Endothelial cell of umbilical vein (primary cell): ENCODE data around the gene GPD2. TPM values are rescaled to one million over a fixed set of nuclear protein-coding genes. Genes with fewer than 3 reads are reported as not detected.

Source experiments
- BruUV-seq: library from RNA; stranded (reverse); fragments of 400-500 nt; replicated peaks from 2 replicates; lab custom pipeline; 2021; lab: Mats Ljungman, UMichigan
- CTCF ChIA-PET: fragments of 300-600, 350-600 bp; sonication (Branson Sonifier 250); formaldehyde crosslinking; loops from one replicate; lab custom pipeline; 2021; ENCODE audit warnings: antibody characterized with exemption, inconsistent platforms; lab: Charles Lee
- POLR2A ChIA-PET: fragments of 300-600, 350-600 bp; sonication (Branson Sonifier 250); formaldehyde crosslinking; loops from one replicate; lab custom pipeline; 2021; ENCODE audit warnings: antibody characterized with exemption, inconsistent platforms; lab: Charles Lee
- DNase-seq: peaks from one replicate; pipeline ENCODE4 v3.0.0-alpha.2; 2011; ENCODE audit warnings: low read depth, low spot score
- FAIRE-seq: peaks from 2 replicates; lab custom pipeline; 2011; peaks lifted over from hg19 to GRCh38; lab: Jason Lieb, UNC
- H2AFZ ChIP-seq: 2 replicates; pipeline ENCODE4 v1.6.0; 2012; ENCODE audit warnings: low read depth, low read length, control low read depth, inconsistent platforms
- H3K27ac ChIP-seq: 2 replicates; pipeline ENCODE4 v1.5.1; 2011; ENCODE audit warnings: low read depth, mild to moderate bottlenecking, control low read depth, low read length, moderate library complexity; ENCODE audit not compliant: insufficient read depth
- H3K27me3 ChIP-seq, 2 experiments: 2 replicates each; pipeline versions ENCODE4 v1.6.0 to v1.6.1; 2011; ENCODE audit warnings: low read length in 2 of 2, mixed read lengths in 1 of 2; ENCODE audit not compliant: control insufficient read depth in 2 of 2, insufficient read depth in 2 of 2
- H3K36me3 ChIP-seq, 2 experiments: 2 replicates in 1 of 2; 3 replicates in 1 of 2; pipeline ENCODE4 v1.5.1; 2011; ENCODE audit warnings: low read length in 2 of 2, mild to moderate bottlenecking in 1 of 2, moderate library complexity in 1 of 2; ENCODE audit not compliant: control insufficient read depth in 2 of 2, insufficient read depth in 2 of 2; ENCODE audit errors: extremely low read depth in 1 of 2
- H3K4me1 ChIP-seq: 3 replicates; pipeline ENCODE4 v1.5.1; 2011; ENCODE audit warnings: mild to moderate bottlenecking, low read length; ENCODE audit not compliant: control insufficient read depth, insufficient read depth; ENCODE audit errors: extremely low read depth
- H3K4me2 ChIP-seq: 2 replicates; pipeline ENCODE4 v1.6.1; 2011; ENCODE audit warnings: low read length, control low read depth, mixed read lengths; ENCODE audit not compliant: insufficient read depth
- H3K4me3 ChIP-seq, 3 experiments: fragments of 200-600 bp in 1 of 3; sonication (generic), shearing (Covaris generic) in 1 of 3; replicated peaks in 1 of 3; 2 replicates each; pipeline ENCODE4 v1.5.1; 2011 to 2016; ENCODE audit warnings: control low read depth in 3 of 3, low read length in 3 of 3, mild to moderate bottlenecking in 2 of 3, inconsistent platforms in 1 of 3, low read depth in 1 of 3, moderate library complexity in 1 of 3; ENCODE audit not compliant: insufficient read depth in 1 of 3
- H3K79me2 ChIP-seq: 2 replicates; pipeline ENCODE4 v1.6.0; 2012; ENCODE audit warnings: low read length, inconsistent platforms; ENCODE audit not compliant: control insufficient read depth, insufficient read depth
- H3K9ac ChIP-seq: replicated peaks from 2 replicates; pipeline ENCODE3; 2011; ENCODE audit warnings: low read length, control low read depth; ENCODE audit not compliant: insufficient read depth; ENCODE audit errors: extremely low read depth
- H3K9me1 ChIP-seq: replicated peaks from 3 replicates; pipeline ENCODE4 v1.6.0; 2011; ENCODE audit warnings: mild to moderate bottlenecking, low read length; ENCODE audit not compliant: control insufficient read depth, insufficient read depth; ENCODE audit errors: extremely low read depth
- H3K9me3 ChIP-seq: replicated peaks from 2 replicates; pipeline ENCODE4 v1.5.1; 2012; ENCODE audit warnings: low read length, inconsistent platforms; ENCODE audit not compliant: control insufficient read depth, insufficient read depth
- H4K20me1 ChIP-seq: replicated peaks from 2 replicates; pipeline ENCODE3; 2011; ENCODE audit warnings: mild to moderate bottlenecking, low read length; ENCODE audit not compliant: control insufficient read depth, insufficient read depth; ENCODE audit errors: extremely low read depth
- CTCF ChIP-seq, 2 donors: IDR thresholded peaks; 1 replicate in 1 of 2; 2 replicates in 1 of 2; pipeline ENCODE4 v1.5.1; 2011; ENCODE audit warnings: low read length in 2 of 2, mild to moderate bottlenecking in 2 of 2, moderate library complexity in 2 of 2, control low read depth in 1 of 2, inconsistent platforms in 1 of 2, low read depth in 1 of 2; ENCODE audit not compliant: insufficient read depth in 1 of 2; ENCODE audit errors: extremely low read depth in 1 of 2
- EZH2 ChIP-seq: IDR thresholded peaks from 2 replicates; pipeline ENCODE4 v1.6.1; 2012; ENCODE audit warnings: borderline replicate concordance, low read depth, mild to moderate bottlenecking, moderate library complexity, low read length, inconsistent platforms; ENCODE audit not compliant: severe bottlenecking
- FOS ChIP-seq: IDR thresholded peaks from 2 replicates; pipeline ENCODE4 v1.6.1; 2011; ENCODE audit warnings: mild to moderate bottlenecking, low read length, moderate library complexity, borderline replicate concordance; ENCODE audit not compliant: insufficient read depth
- GATA2 ChIP-seq: IDR thresholded peaks from 2 replicates; pipeline ENCODE4 v1.7.0; 2011; ENCODE audit warnings: low read depth, mild to moderate bottlenecking, moderate library complexity, mixed read lengths, low read length; ENCODE audit not compliant: insufficient read length, insufficient read depth
- JUN ChIP-seq: IDR thresholded peaks from 2 replicates; pipeline ENCODE4 v1.6.1; 2011; ENCODE audit warnings: borderline replicate concordance, low read depth; ENCODE audit not compliant: insufficient read length, insufficient read depth
- MAX ChIP-seq: IDR thresholded peaks from 2 replicates; pipeline ENCODE4 v1.6.1; 2011; ENCODE audit not compliant: insufficient read depth, insufficient read length
- MYC ChIP-seq: IDR thresholded peaks from one replicate; pipeline ENCODE4 v1.6.1; 2011; ENCODE audit warnings: mild to moderate bottlenecking, low read depth, low read length
- POLR2A ChIP-seq: IDR thresholded peaks from 2 replicates; pipeline ENCODE4 v1.6.1; 2012; ENCODE audit warnings: low read depth, mild to moderate bottlenecking, control low read depth, low read length
- POLR2AphosphoS5 ChIP-seq: IDR thresholded peaks from 2 replicates; pipeline ENCODE4 v1.6.1; 2012; ENCODE audit warnings: low read depth, mild to moderate bottlenecking, control low read depth, low read length, moderate library complexity; ENCODE audit not compliant: insufficient read depth
- dilution Hi-C: fragments of 300-500 bp; cut with MboI; formaldehyde crosslinking; loops from one replicate; pipeline ENCODE4 v1.15.0; 2019; ENCODE audit warnings: low sequenced_read_pairs; ENCODE audit not compliant: extremely low pct_ligation_motif_present
- intact Hi-C: fragments of 100-400 bp; cut with micrococcal nuclease; formaldehyde crosslinking; loops from one replicate; pipeline ENCODE4 v1.10.0; 2022
- polyA plus RNA-seq, 4 experiments: library from polyadenylated mRNA; depleted of rRNA in 3 of 4; stranded (reverse) in 3 of 4; unstranded in 1 of 4; fragments of >200 nt; gene quantifications; 2 replicates each; pipeline versions ENCODE4 v1.2.1 to v1.2.3, GENCODE V29; 2011 to 2012; ENCODE audit warnings: missing spikeins in 1 of 4
- total RNA-seq: library from RNA; stranded (reverse); gene quantifications from 2 replicates; pipeline ENCODE4 v1.2.3, GENCODE V29; 2021

GPD2 gene
- total and polyA plus RNA-seq, 2 donors (not counting 3 experiments of a cell fraction or from before 2014, with no cell fraction given), result 6.6 to 37.0 TPM

- no TSS peak for BruUV-seq
- ChIA-PET POLR2A (no interaction called here), CTCF (interaction anchor here (1.0 kb wide), 1 partner anchor 92 kb away, joined by 4 read pairs; no protein-coding TSS in a partner anchor)
- intact Hi-C loops, result no loop called here
- Histone ChIP-seq H3K79me2 (no peaks in the 10 kb centered on the region), H3K9me1 (no peaks in the 10 kb centered on the region), H2AFZ (no peak overlapping the region), H3K4me3 (no peak overlapping the region), H3K4me2 (no peak overlapping the region), H3K4me1 (peaks cover 9% of the 10 kb centered on the region), H4K20me1 (no peaks in the 10 kb centered on the region), H3K27ac (no peak overlapping the region), H3K36me3 (no peaks in the 10 kb centered on the region), H3K9me3 (no peaks in the 10 kb centered on the region), H3K9ac (no peak overlapping the region), H3K27me3 (peaks cover 6 to 7% of the 10 kb centered on the region in 2 experiments)
- FAIRE-seq, result no peak
- TF ChIP-seq MAX, result no peak
- TF ChIP-seq POLR2A, result no peak
- TF ChIP-seq POLR2AphosphoS5, result no peak
- no peak for TF ChIP-seq JUN
- no peak for TF ChIP-seq GATA2
- TF ChIP-seq MYC, result no peak
- no peak for TF ChIP-seq CTCF (IDR thresholded peaks at IDR 0.05; ENCODE audit: extremely low read depth in 1 of 2, insufficient read depth in 1 of 2, low read depth in 1 of 2, low read length in 2 of 2)
- TF ChIP-seq EZH2, result no peak
- no peak for TF ChIP-seq FOS
- no peak for DNase-seq
- dilution Hi-C loops, result no loop called here
These were observed 9.1 kb upstream of the GPD2 start for GRCh38 chr2:156427074-156427473.
